Stimulated activated CD4-positive, alpha-beta T cell treated with anti-CD3 and anti-CD28 coated beads, Interleukin-15, amount 100 ng/mL, for 48 hours (primary cell): ENCODE results near the gene INTS6.

Experiments
- DNase-seq, 2 donors: peaks; one replicate each; pipeline ENCODE4 v3.0.0-alpha.2; 2020; ENCODE audit warnings: low read depth in 2 of 2

The INTS6 gene

DNA sequence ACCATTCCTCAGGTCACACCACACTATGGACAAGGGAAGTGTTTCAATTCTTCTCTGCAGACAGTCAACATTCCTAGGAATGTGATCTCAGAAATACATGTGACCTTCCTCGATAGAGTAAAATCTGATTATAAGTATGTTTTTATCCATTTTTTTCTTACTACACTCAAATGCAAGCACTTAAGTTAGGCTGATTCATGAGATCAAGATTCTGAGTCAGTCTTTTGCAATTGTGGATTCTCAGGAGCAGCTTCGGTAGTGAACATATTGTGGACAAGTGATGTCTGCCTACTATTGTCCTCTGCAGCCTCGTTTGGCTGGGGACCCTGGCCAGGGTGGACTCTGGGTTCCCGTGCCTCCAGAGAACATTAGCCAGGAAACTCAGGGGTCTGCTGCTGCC lies 110.1 kb downstream of the INTS6 start:
- DNase-seq = no peak

DNA sequence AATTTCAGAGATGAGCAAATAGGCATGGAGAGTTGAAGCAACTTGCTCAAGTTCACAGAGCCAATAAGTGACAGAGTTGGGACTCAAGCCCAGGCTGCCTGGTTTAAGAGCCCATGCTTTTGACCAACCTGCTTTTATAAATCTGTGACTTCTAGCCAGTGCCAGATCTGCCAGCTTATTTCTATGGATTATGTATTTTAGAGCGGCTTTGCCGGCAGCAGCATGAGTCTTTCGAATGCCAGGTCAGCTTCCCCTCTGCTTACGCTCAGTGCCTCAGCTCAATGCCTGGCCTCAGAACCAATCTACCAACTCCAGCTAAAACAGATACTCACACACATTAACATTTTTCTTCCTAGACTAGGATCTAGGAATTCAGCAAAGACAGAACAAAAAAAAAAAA lies 111.0 kb downstream of the INTS6 start:
- no peak for DNase-seq

DNA sequence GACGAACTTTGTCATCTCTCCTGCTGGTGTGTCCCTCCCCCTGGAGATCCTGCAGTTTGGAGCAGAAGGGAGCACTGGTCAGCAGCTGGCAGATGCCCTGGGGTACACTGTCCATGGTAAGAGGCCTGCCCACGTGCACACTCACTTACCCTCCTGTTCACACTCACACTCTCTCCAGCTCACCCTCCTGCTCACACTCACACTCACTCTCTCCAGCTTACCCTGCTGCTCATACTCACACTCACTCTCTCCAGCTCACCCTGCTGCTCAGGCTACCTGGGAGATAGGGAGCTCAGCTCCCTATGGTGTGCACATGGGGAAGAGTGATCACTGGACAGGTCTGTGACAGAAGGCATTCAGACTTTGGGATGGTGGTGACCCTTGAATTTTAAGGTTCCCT lies 111.6 kb downstream of the INTS6 start:
- no peak for DNase-seq

DNA sequence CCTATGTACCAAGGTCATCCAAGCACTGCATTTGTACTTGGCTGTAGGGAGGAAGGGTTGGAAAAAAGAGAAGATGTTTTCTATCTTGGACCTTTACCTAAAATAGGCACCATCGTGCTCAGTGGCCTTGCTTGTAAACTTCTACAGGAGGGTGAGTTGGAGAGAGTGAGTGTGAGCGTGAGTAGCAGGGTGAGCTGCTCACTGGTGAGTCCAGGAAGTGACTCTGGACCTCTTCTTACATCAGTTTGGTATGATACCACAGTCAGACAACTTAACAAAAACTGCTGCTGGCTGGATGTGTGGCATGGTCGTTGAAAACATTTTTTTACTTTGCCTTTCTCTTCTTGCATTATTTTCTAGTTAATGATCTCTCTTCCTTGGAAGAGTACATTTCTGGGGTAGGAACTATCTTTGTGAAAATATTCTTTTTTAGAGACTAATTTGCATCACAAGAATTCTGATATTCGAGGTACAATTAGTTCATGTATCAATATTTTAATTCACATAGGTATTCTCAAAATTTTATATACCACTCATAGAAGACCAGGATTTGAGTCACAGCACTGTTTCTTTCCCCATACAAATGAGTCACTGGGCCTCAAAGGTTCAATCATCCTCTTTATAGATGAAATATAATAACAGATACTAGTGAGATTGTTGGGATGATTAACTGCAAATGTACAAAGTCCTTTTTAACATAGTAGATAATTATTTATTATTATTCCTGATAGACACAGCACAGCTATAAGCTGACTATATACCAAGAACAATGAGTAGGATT lies 112.7 kb downstream of the INTS6 start:
- no peak for DNase-seq

DNA sequence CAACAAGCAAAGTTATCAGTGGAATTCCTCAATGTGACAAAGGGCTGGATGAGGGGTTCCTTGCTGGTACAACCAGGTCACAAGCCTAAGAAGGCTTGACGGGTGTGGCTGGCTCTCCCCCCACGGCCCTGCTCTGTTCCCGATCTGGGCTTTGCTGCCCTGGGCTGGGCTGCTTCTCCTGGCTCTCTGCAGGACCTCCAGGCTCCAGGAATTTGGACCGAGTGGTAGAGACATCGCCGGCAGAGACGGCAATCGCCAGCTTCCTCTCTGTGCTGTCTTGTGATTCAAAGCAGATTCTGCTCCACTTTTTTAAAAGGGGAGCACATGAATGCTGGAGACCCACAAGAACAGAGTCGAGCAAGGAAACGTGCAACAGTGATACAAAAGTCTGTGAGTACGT lies 113.5 kb downstream of the INTS6 start, which contains the start of gene SERPINE3:
Gene SERPINE3, plus strand, starts transcription at position 338 of the 400 bp plus-strand sequence. CDS start 1,401 bp downstream, outside the sequence.
- no peak for DNase-seq

DNA sequence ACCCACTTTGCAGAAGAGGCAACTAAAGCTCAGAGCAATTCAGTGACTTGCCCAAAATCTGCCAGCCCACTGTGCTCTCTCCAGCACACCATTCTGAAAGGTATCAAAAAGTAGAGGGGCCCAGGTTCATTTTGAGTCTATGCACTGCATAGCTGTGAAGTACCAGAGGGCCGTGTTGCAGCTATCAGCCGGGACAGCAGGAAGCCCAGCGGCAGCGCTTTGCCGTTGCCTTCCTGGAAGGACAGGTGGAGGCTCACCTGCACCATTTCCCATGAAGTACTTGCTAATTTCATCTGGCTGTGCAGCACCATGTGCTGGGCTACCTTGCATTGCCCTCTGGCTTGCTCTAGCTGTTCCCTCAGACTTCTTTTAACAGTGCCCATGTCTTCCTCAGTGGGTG lies 116.1 kb downstream of the INTS6 start:
- no peak for DNase-seq

DNA sequence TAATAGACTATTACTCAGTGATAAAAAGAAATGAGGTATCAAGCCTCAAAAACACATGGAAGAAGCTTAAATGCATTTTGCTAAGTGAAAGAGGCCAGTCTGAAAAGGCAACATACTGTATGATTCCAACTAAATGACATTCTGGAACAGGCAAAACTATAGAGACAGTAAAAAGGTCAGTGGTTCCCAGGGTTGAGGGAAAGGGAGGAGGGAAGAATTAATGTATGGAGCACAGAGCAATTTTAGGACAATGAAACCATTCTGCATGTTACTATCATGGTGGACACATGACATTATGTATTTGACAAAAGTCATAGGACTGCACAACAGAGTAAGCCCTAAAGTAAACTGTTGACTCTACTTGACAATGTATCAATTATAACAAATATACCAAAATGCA lies 119.0 kb downstream of the INTS6 start:
- DNase-seq = no peak

DNA sequence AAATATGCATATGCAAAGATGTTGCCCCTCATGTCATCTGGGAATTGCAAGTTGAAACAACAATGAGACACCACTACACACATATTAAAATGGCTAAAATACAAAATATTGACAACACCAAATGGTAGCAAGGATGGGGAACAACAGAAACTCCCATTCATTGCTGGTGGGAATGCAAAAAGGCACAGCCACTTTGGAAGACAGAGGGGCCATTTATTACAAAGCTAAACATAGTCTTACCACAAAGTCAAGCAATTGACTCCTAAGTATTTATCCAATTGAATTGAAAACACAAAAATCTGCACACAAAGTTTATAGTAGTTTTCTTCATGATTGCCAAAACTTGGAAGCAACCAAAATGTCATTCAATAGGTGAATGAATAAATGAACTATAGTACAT lies 119.4 kb downstream of the INTS6 start:
- DNase-seq = no peak

DNA sequence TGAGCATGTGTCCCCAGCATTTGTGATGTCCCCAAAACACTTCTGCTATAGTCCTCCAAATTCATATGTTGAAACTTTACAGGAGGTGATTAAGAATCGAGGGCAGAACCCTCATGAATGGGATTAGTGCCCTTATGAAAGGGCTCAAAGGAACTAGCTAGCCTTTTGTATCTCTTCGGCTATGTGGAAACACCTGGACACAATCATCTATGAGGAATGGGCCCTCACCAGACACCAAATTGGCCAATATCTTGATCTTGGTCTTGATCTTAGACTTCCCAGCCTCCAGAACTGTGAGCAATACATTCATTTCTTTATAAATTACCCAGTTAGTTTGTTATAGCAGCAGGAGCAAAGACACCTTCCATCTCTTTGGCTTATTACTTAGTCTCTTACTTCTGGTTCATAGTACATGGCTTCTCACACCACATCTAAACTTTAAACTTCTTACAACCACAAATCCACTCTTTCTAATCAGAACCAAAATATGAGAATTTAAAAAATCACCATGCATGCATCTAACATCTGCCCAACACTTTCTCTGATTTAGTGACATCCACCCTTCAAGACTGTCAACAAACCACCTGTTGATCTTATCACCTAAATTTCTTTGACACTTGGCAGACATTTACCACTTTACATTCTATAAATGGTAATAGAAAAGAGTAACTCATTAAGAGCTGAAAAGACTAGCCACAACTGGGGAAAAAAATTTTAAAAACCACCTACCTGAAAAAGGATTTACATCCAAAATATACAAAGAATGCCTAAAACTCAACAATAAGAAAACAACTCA lies 120.1 kb downstream of the INTS6 start:
- DNase-seq = no peak

DNA sequence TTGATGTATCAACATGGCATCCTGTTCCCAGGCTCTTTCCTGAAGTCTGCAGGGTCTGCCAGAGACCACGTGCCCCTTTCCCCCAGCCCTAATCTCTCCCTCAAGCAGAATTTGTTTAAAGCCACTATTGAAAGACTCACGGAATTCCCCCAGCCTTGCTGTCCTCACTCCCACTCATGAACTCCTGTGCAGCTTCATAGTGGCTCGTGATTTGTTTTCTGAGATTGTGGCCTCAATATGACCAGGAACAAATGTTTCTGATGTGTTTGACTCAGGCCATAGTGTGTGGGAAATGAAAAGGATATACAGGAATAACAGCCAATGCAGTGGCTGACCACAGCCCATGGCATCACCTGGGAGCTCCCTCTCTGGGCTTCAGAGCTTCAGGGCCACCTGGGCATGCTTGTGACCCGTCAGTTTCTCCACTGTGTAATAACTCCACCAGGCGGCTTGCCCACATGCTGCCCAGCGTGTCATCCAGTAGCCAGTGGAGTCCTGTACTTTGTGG lies 121.4 kb downstream of the INTS6 start:
- DNase-seq = no peak

DNA sequence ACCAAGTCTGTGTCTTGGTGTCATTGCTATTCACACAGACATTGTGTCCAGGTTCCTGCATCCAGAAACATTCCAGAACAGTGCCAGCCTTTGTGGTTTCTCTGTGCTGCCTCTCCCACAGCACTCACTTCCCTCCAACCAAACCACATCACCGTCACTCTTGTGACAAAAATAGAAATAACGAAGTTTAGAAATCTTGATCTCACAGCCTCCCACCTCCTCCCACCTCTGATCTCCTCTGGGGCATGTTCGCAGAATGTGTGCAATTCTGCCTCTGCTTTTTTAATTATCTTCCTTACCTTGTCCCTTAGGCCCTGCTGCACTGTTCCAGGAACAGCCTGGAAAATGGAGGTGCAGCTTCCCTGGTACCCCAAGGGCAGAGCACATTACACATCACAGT lies 122.0 kb downstream of the INTS6 start:
- no peak for DNase-seq

DNA sequence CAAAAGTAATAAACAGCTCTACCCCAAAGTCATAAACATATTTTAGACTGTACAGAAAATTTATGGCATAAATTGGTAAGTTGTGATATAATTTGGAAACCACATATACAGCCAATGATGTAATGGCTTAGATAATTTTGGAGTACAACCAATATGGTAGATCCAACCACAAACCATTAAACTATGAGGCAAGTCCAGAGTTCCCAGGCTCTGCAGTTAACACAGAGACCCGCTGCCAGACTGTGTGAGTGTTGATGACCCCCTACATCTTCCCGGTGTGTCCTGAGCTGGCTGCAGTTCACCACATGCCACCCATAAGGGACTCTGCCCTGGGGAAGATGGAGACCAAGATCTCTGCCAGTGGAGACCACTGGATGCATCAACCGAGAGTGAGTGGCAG lies 123.2 kb downstream of the INTS6 start:
- DNase-seq = no peak

DNA sequence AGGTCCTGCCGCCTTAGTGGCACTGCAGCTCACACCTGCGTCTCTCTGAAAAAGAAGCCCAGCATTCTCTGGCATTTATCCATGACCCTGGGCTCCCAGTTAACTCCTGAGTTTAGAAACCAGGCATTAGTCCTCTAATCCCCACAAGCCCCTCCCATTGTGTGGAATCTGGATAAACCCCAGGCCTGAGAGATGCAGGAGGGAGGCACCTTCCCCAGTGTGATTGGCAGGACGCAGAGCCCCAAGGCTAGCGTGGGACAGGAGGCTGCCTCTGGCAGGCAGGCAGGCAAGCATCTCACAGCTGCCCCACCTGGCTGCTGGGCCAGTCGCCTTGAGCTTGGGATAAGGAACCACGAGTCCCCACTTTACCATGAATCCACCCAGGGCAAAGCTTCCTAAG lies 124.3 kb downstream of the INTS6 start:
- no peak for DNase-seq

DNA sequence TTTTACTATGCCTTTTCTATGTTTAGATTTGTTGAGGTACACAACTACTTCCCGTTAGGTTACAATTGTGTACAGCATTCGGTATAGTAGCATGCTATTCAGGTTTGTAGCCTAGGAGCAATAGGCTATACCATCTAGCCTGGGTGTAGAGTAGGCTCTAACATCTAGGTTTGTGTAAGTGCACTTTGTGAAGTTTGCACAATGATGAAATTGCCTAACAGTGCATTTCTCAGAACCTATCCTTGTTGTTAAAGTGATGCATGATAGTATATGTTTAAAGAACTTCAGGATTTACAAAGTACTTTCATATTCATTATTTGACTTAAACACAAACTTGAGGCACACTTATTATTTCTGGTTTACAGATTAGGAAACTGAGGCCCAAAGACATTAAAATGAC lies 124.9 kb downstream of the INTS6 start:
- no peak for DNase-seq

DNA sequence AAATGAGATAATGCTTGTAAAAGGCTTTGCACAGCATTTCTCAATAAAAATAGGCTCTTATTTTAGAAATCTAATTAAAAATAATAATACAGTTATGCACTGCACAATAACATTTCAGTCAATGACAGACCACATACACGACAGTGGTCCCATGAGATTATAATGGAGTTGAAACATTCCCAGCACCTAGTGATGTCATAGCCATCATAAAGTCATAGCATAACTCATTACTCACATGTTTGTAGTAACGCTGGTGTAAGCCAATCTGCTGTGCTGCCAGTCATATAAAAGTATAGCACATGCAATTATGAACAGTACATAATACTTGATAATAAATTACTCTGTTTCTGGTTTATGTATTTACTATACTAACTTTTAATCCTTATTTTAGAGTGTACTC lies 126.1 kb downstream of the INTS6 start:
- DNase-seq = no peak

DNA sequence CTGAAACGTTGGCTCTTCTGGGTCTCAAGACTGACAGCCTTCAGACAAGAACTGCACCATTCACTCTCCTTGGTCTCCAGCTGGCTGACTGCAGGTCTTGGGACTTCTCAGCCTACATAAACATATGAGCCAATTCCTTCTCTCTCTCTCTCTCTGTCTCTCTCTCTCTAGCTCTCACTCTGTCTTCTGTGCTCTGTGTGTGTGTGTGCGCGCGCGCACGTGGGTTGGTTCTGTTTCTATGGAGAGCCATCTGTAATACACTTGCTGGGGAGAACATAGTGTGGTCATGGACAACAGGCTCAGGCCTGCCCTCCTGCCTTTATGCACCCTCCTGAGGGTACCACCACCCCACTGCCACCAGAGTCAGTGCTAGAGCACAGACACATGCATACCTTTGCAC lies 127.0 kb downstream of the INTS6 start:
- no peak for DNase-seq

DNA sequence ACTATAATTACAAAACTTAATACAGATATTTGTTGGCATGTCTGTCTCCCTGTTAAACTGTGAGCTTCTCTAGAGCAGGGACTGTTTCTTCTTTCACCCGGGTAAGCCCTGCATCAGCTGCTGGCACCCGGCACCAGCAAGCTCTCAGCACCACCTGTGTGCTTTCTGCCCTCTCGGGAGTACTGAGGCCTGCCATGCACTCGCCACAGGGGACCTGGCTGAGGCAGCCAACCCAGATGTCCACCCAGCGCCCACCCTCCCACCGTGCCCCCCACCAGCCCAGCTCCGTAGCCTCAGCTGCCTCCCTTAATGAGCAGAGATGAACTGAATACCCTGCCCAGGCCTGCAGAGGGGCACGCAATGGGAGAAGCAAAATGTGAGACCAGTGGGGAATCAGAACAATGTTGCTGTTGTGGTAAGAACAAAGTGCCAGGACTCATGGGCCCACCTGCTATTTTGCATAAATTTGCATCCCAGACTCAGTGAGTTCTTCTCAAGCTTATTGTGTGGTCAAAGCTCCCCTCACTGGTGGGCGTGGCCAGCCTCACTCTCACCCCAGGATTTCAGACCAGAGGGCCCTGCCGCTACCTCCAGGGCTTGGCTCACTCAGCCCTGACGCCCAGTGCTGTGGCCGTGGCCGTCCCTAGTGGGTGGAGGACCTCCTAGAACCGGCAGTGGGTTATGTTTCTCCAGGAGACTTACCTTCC lies 128.0 kb downstream of the INTS6 start:
- no peak for DNase-seq

DNA sequence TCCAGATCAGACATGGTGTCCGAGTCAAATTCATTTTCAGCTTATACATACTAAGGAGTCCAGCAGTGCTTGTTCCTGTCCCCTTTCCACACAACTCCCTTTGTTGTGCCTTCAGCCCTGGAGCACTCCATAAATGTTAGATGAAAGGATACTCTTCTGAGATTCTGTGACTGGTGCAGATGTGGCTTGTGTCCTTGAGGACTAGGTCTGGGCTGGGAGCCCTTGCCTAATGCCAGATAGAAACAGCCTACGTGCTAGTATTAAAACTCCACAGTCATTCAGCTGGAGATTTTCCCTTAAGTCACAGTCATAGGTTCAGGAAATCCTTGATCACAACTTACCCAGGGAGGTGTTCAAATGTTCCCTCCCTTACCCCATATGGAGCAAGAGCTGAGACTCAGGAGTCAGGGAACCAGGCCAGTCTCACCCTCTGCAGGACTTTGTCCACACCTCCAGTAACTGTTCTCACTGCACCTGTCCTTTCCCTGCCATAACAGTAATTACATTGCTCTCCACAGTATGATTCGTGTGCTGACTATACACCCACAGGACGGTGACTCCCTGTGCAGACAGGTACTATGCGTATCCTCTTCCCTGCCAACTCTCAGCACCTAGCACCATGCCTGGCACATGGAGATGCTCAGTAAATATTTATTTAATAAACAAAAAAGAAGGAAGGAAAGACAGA lies 128.9 kb downstream of the INTS6 start:
- no peak for DNase-seq

DNA sequence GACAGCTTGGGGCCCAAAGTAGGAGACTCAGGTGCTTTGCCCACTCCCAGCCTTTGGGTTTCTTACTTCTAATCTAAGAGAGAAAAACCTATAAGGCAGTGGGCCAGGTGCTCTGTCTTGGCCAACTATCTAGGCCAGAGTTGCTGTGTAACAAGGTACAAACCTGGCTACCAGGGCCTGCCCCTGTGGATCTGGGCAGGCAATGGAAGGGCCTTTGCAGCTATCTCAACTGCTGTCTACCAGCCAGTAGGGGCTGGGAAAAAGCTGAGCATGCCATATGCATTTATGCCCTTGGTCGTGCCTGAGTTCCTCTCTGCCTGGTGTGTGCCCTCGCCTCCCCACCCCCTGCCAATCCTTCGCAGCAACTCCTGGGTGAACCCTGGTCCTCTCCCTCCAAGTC lies 130.0 kb downstream of the INTS6 start:
- no peak for DNase-seq

DNA sequence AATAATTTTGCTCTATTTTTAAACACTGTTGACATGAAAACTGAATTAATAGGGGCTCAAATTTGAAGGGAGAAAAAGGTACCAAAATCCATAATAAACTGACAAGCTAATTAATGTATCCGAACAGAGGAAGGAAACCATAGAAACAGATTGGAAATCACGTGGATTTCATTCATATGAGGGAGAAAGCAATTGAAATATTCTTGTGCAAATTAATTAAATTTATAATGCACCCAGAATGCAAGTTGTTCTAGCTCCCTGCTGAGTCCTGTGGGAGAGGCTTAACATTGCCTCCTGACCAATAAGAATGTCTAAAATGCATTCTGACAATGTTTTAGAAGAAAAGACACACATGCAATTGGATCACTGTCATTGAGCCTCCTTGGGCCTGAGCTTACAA lies 131.0 kb downstream of the INTS6 start:
- DNase-seq = no peak

DNA sequence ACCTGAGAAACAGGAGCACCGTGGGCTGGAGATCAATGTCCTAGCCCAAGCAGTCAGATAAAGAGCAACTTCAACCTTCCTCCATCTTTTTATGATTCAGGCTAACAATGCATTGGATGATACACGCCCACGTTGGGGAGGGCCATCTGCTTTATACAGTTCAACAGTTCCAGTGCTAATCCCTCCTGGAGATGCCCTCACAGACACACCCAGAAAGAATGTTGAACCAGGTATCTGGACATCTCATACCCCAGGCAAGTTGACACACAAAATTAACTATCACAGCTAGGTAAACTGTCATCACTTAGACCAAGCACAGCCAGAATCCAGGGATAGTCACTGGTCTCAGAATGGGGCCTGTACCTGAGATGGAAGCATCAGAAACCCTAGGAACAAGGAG lies 134.0 kb downstream of the INTS6 start:
- no peak for DNase-seq

DNA sequence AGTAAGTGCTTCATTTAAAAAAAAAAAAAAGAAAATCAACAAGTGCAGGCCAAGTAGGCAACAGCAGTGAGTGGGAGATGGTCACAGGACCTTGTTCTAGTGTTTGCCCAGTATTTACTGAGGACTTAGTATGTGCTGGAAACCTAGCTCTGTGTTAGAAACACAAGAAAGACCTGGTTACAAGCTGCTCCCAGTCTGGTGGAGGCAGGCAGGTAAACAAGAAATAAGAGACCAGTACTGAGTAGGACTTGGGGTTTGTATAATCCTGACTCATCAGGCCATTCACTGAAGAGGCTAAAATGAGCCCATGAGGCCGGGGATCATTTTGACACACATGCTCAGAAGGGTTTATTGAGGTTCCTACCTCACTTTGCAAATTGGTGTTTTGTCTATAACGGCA lies 134.8 kb downstream of the INTS6 start:
- DNase-seq = no peak
